Calu3 (cell line): ENCODE data around the gene OR2H1. TPM values are rescaled to one million over a fixed set of nuclear protein-coding genes. Genes with fewer than 3 reads are reported as not detected.

ENCODE experiments used
- BruUV-seq: library from RNA; stranded (reverse); fragments of 400-500 nt; replicated peaks from 2 replicates; lab custom pipeline; 2021; lab: Mats Ljungman, UMichigan
- CTCF ChIA-PET: fragments of 300-600 bp; sonication (Branson Sonifier 250); formaldehyde crosslinking; loops from one replicate; lab custom pipeline; 2022; ENCODE audit warnings: antibody characterized with exemption; lab: Charles Lee
- DNase-seq: peaks from one replicate; pipeline ENCODE4 v3.0.0; 2022
- H3K27ac Mint-ChIP-seq: one replicate; pipeline ENCODE4 v1.8.0; 2022; ENCODE audit warnings: mixed read lengths; ENCODE audit not compliant: unreplicated experiment
- H3K27me3 Mint-ChIP-seq: one replicate; pipeline ENCODE4 v1.8.0; 2022; ENCODE audit warnings: mixed read lengths; ENCODE audit not compliant: unreplicated experiment
- H3K36me3 Mint-ChIP-seq: one replicate; pipeline ENCODE4 v1.8.0; 2022; ENCODE audit warnings: mild to moderate bottlenecking, moderate library complexity, mixed read lengths; ENCODE audit not compliant: insufficient read depth, unreplicated experiment
- H3K4me1 Mint-ChIP-seq: one replicate; pipeline ENCODE4 v1.8.0; 2022; ENCODE audit warnings: mild to moderate bottlenecking, low read depth, mixed read lengths; ENCODE audit not compliant: unreplicated experiment
- H3K4me3 Mint-ChIP-seq: one replicate; pipeline ENCODE4 v1.8.0; 2022; ENCODE audit warnings: mild to moderate bottlenecking, low read depth, moderate library complexity, mixed read lengths; ENCODE audit not compliant: unreplicated experiment
- H3K9me3 Mint-ChIP-seq: one replicate; pipeline ENCODE4 v1.8.0; 2022; ENCODE audit warnings: low read depth, mixed read lengths; ENCODE audit not compliant: unreplicated experiment
- intact Hi-C: fragments of 100-400 bp; cut with micrococcal nuclease; formaldehyde crosslinking; loops from one replicate; pipeline ENCODE4 v1.10.0; 2022; ENCODE audit not compliant: unreplicated experiment
- total RNA-seq: library from RNA; stranded (reverse); gene quantifications from 2 replicates; pipeline ENCODE4 v1.2.3, GENCODE V29; 2022
- TF ChIP-seq, protein P1 (sequence below): fragments of 200-600 bp; IDR thresholded peaks from one replicate; pipeline ENCODE4 v1.8.0; 2022; ENCODE audit warnings: antibody characterized with exemption; ENCODE audit not compliant: unreplicated experiment

Gene OR2H1
- total RNA-seq, 1 experiment from 2014 or later, result not detected

DNA sequence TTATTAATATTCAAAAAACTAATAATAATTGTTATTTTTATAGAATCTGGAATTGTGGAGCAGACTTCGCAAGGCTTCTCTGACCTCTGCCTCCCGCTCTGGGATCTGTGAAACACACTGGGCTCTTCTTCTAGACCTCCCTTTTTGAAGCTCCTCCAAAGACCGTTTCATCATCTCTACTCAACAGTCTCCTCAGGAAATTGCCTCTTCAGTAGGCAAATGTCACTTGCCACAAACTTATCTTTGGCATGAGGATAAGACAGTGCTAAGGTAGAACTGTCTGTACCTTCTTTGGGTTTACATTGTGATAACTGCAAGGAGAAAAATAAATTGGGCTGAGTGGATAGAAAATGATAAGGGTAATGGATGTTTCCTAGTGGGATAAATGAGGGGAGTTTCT is 33.1 kb downstream of the OR2H1 start:
- intact Hi-C loops, result no loop called here
- no peaks in the 10 kb centered on the region for H3K9me3 Mint-ChIP-seq
- H3K4me1 Mint-ChIP-seq, result peaks cover 8% of the 10 kb centered on the region
- DNase-seq, result no peak
- H3K4me3 Mint-ChIP-seq, result no peak overlapping the region
- no peaks in the 10 kb centered on the region for H3K27me3 Mint-ChIP-seq
- TF ChIP-seq, protein P1, sequence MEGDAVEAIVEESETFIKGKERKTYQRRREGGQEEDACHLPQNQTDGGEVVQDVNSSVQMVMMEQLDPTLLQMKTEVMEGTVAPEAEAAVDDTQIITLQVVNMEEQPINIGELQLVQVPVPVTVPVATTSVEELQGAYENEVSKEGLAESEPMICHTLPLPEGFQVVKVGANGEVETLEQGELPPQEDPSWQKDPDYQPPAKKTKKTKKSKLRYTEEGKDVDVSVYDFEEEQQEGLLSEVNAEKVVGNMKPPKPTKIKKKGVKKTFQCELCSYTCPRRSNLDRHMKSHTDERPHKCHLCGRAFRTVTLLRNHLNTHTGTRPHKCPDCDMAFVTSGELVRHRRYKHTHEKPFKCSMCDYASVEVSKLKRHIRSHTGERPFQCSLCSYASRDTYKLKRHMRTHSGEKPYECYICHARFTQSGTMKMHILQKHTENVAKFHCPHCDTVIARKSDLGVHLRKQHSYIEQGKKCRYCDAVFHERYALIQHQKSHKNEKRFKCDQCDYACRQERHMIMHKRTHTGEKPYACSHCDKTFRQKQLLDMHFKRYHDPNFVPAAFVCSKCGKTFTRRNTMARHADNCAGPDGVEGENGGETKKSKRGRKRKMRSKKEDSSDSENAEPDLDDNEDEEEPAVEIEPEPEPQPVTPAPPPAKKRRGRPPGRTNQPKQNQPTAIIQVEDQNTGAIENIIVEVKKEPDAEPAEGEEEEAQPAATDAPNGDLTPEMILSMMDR, result no peak
- no peak overlapping the region for H3K27ac Mint-ChIP-seq
- no TSS peak for BruUV-seq
- no peaks in the 10 kb centered on the region for H3K36me3 Mint-ChIP-seq
- CTCF ChIA-PET, result no interaction called here

DNA sequence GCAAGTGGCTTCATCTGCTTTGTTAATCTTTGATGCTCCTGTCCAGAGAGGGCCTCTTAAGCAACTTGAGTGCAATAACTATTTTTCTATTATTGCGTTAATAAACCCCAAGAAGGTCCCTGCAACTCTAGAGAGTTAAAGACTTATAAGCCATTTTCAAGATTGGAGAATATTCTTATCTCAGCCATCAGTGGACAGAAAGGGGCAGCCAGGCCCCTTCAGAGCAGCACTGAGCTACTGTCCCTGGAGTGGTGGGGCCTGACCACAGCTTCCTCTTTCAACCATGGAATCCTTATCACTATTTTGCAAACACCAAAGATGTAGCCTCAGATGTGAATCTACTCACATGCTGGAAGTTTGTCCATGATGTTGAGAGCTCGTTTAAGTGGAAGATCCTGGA is 33.6 kb downstream of the OR2H1 start:
- Mint-ChIP-seq H3K4me3 (no peak overlapping the region), H3K27me3 (no peaks in the 10 kb centered on the region), H3K27ac (no peak overlapping the region), H3K4me1 (peaks cover 13% of the 10 kb centered on the region), H3K36me3 (no peaks in the 10 kb centered on the region), H3K9me3 (no peaks in the 10 kb centered on the region)
- TF ChIP-seq, protein P1, result no peak
- intact Hi-C loops, result no loop called here
- BruUV-seq, result no TSS peak
- CTCF ChIA-PET, result no interaction called here
- no peak for DNase-seq

DNA sequence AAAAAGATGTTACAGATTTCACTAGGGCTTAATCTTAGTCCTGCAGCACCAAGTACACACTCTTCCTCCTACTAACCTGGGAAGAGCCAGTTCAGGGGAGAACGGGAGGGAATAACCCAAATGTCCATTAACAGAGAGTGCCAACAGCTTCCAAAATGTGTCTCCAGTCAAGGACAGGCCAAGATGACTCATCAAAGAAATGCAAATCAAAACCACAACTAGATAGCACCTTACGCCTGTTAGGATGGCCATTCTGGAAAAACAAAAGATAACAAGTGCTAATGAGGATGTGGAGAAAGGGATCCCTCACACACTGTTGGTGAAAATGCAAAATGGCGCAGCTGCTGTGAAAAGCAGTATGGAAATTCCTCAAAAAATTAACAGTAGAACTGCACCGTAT is 34.6 kb downstream of the OR2H1 start:
- DNase-seq, result no peak
- no peak overlapping the region for H3K27ac Mint-ChIP-seq
- intact Hi-C loops, result no loop called here
- TF ChIP-seq, protein P1, result no peak
- H3K9me3 Mint-ChIP-seq, result no peaks in the 10 kb centered on the region
- H3K4me3 Mint-ChIP-seq, result no peak overlapping the region
- H3K27me3 Mint-ChIP-seq, result no peaks in the 10 kb centered on the region
- H3K4me1 Mint-ChIP-seq, result peaks cover 13% of the 10 kb centered on the region
- no TSS peak for BruUV-seq
- no peaks in the 10 kb centered on the region for H3K36me3 Mint-ChIP-seq
- CTCF ChIA-PET, result no interaction called here

GRCh38 chr6:29493261-29493660 is 36.3 kb downstream of the OR2H1 start:
- Mint-ChIP-seq H3K36me3 (no peaks in the 10 kb centered on the region), H3K27me3 (no peaks in the 10 kb centered on the region), H3K4me3 (no peak overlapping the region), H3K4me1 (peaks cover 13% of the 10 kb centered on the region), H3K27ac (no peak overlapping the region), H3K9me3 (no peaks in the 10 kb centered on the region)
- no TSS peak for BruUV-seq
- DNase-seq, result no peak
- intact Hi-C loops, result no loop called here
- TF ChIP-seq, protein P1, result no peak
- CTCF ChIA-PET, result no interaction called here

DNA sequence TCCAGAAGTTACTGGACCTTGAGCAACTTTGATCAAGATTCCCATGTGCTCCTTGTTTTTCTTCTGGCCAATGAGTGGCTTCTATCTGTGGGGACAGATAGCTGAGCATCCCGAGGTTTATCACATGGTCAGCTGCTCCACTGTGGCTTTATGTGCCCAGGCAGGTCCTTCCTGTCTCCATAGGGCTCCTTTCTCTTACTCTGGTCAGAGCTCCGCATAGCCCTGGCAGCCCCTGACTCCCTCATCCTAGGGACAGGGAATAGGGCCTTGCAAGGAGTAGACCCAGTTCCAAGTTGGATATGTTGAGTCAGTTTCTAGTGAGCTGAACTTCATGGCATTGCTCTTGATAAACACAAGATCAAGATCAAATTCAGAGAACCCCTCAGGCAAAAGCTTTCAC is 37.2 kb downstream of the OR2H1 start:
- intact Hi-C loops, result no loop called here
- Mint-ChIP-seq H3K36me3 (no peaks in the 10 kb centered on the region), H3K27ac (no peak overlapping the region), H3K9me3 (no peaks in the 10 kb centered on the region), H3K4me1 (peaks cover 13% of the 10 kb centered on the region), H3K27me3 (no peaks in the 10 kb centered on the region), H3K4me3 (no peak overlapping the region)
- DNase-seq, result no peak
- TF ChIP-seq, protein P1, result no peak
- CTCF ChIA-PET, result no interaction called here
- BruUV-seq, result no TSS peak
